ENCODE measurements around the gene YEATS2. TPM values are rescaled to one million over a fixed set of nuclear protein-coding genes. Genes with fewer than 3 reads are reported as not detected.
A peak's percentile ranks its signal among the peaks of the same experiment; 100 is the strongest.

Gene YEATS2
- polyA plus RNA-seq, 3 donors = 4.2 to 33.0 (median 5.0) TPM

- Mint-ChIP-seq H3K4me1 (peaks cover 16% of the 10 kb centered on the region), H3K9me3 (peaks cover 0 to 2% (median 0%) of the 10 kb centered on the region in 7 donors), H3K36me3 (peaks cover 53 to 54% of the 10 kb centered on the region in 2 donors), H3K27me3 (ENCODE audit: low read depth in 3 of 3) (peaks cover 5 to 18% (median 8%) of the 10 kb centered on the region in 3 donors), H3K4me3 (peak overlapping the region in 1 of 2 donors; percentile 81), H3K27ac (peak overlapping the region in 2 of 7 donors; percentile 22 to 34)
- Histone ChIP-seq H3K9ac (ENCODE audit: insufficient read depth, low read length, poor library complexity, severe bottlenecking) (no peak overlapping the region), H2AFZ (ENCODE audit: insufficient read depth, low read depth, low read length, poor library complexity, severe bottlenecking) (no peak overlapping the region), H4K20me1 (ENCODE audit: insufficient read depth, low read length) (peaks cover 46% of the 10 kb centered on the region), H3K4me1 (ENCODE audit: control insufficient read depth in 1 of 2, insufficient read depth in 2 of 2, low read length in 2 of 2) (peaks cover 15 to 21% of the 10 kb centered on the region in 2 donors), H3K27me3 (ENCODE audit: control insufficient read depth in 2 of 2, insufficient read depth in 2 of 2, low read length in 2 of 2) (peaks cover 0 to 5% of the 10 kb centered on the region in 2 donors), H3K4me3 (replicated peaks in 1 of 3; ENCODE audit: low read depth in 2 of 3, low read length in 3 of 3) (no peak overlapping the region), H3K4me2 (replicated peaks; ENCODE audit: extremely low read depth, low read length, poor library complexity, severe bottlenecking) (no peak overlapping the region), H3K79me2 (ENCODE audit: insufficient read depth, low read length) (no peaks in the 10 kb centered on the region), H3K9me3 (replicated peaks in 1 of 2; ENCODE audit: control insufficient read depth in 1 of 2, insufficient read depth in 1 of 2, low read length in 2 of 2) (no peaks in the 10 kb centered on the region), H3K27ac (ENCODE audit: low read depth in 1 of 2, low read length in 2 of 2) (no peak overlapping the region), H3K36me3 (replicated peaks in 1 of 2; ENCODE audit: control insufficient read depth in 1 of 2, insufficient read depth in 2 of 2, low read length in 2 of 2) (peaks cover 34 to 42% of the 10 kb centered on the region in 2 donors)
- intact Hi-C loops (cut with micrococcal nuclease) = loop anchor here in 1 of 2 donors (5.0 kb wide), 1 partner anchor 56 kb away; the partner anchor contains the start of gene PARL
- 99% methylated on average over 11 of the region's 14 CpGs for WGBS (ENCODE audit: insufficient coverage)
- TF ChIP-seq CTCF (IDR thresholded peaks at IDR 0.05) = no peak
- no peak for DNase-seq
These were observed 129.1 kb downstream of the YEATS2 start for GRCh38 chr3:183826448-183827250.

GRCh38 chr3:183827809-183828537 lies 130.4 kb downstream of the YEATS2 start:
- TF ChIP-seq CTCF (IDR thresholded peaks at IDR 0.05) = no peak
- no peaks in the 10 kb centered on the region for H3K9me3 ChIP-seq (replicated peaks in 1 of 2; ENCODE audit: control insufficient read depth in 1 of 2, insufficient read depth in 1 of 2, low read length in 2 of 2)
- Mint-ChIP-seq H3K27me3 (ENCODE audit: low read depth in 3 of 3) (peaks cover 3 to 18% (median 5%) of the 10 kb centered on the region in 3 donors), H3K36me3 (peaks cover 58 to 60% of the 10 kb centered on the region in 2 donors), H3K9me3 (peaks cover 0 to 2% (median 0%) of the 10 kb centered on the region in 7 donors), H3K27ac (peak overlapping the region in 1 of 7 donors; percentile 26), H3K4me1 (peaks cover 16% of the 10 kb centered on the region), H3K4me3 (no peak overlapping the region)
- peaks cover 46% of the 10 kb centered on the region for H4K20me1 ChIP-seq (ENCODE audit: insufficient read depth, low read length)
- H3K36me3 ChIP-seq (replicated peaks in 1 of 2; ENCODE audit: control insufficient read depth in 1 of 2, insufficient read depth in 2 of 2, low read length in 2 of 2) = peaks cover 44 to 55% of the 10 kb centered on the region in 2 donors
- H3K27ac ChIP-seq (ENCODE audit: low read depth in 1 of 2, low read length in 2 of 2) = no peak overlapping the region
- H3K27me3 ChIP-seq (ENCODE audit: control insufficient read depth in 2 of 2, insufficient read depth in 2 of 2, low read length in 2 of 2) = peaks cover 0 to 5% of the 10 kb centered on the region in 2 donors
- no peaks in the 10 kb centered on the region for H3K79me2 ChIP-seq (ENCODE audit: insufficient read depth, low read length)
- 88% methylated on average over 7 of the region's 14 CpGs for WGBS (ENCODE audit: insufficient coverage)
- intact Hi-C loops (cut with micrococcal nuclease) = loop anchor here in 1 of 2 donors (5.0 kb wide), 1 partner anchor 54 kb away; the partner anchor contains the start of gene PARL
- H2AFZ ChIP-seq (ENCODE audit: insufficient read depth, low read depth, low read length, poor library complexity, severe bottlenecking) = no peak overlapping the region
- H3K4me2 ChIP-seq (replicated peaks; ENCODE audit: extremely low read depth, low read length, poor library complexity, severe bottlenecking) = no peak overlapping the region
- no peak overlapping the region for H3K4me3 ChIP-seq (replicated peaks in 1 of 3; ENCODE audit: low read depth in 2 of 3, low read length in 3 of 3)
- no peak for DNase-seq
- peaks cover 15 to 21% of the 10 kb centered on the region in 2 donors for H3K4me1 ChIP-seq (ENCODE audit: control insufficient read depth in 1 of 2, insufficient read depth in 2 of 2, low read length in 2 of 2)
- H3K9ac ChIP-seq (ENCODE audit: insufficient read depth, low read length, poor library complexity, severe bottlenecking) = no peak overlapping the region
